ENCODE measurements around the gene IFNA17. TPM values are rescaled to one million over a fixed set of nuclear protein-coding genes. Genes with fewer than 3 reads are reported as not detected.
"Not testable (repeated sequence)": the region's sequence is repeated elsewhere in the genome, so short reads cannot be mapped to it uniquely, and the experiment has no call there.

Gene IFNA17
- total and polyA plus RNA-seq, 2 donors (not counting 3 experiments of a cell fraction or from before 2014, with no cell fraction given) = not detected

DNA sequence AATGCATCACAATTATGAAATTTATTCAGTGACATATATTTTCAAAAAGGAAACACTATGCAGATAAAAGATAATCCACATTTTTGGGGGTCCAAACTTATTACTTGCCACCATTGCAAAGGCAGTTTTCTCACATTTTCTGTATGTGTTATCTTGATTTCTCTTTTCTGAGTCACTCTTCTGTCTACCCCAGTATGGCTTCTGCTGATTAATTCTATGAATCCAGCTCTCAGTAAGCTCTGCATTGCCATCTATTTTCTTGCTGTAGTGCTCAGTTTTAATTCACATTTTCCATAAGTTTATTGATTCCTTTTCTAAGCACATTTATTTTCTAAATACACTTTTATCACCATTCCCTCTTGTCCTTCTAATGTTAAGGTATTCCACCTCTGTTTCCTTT is 22.8 kb downstream of the IFNA17 start:
- ChIA-PET POLR2A (no interaction called here), CTCF (no interaction called here)
- Histone ChIP-seq H3K36me3 (ENCODE audit: control insufficient read depth in 2 of 2, extremely low read depth in 1 of 2, insufficient read depth in 2 of 2, low read length in 2 of 2) (no peaks in the 10 kb centered on the region), H3K4me3 (replicated peaks in 1 of 3; ENCODE audit: insufficient read depth in 1 of 3, low read depth in 1 of 3, low read length in 3 of 3) (no peak overlapping the region), H3K4me1 (ENCODE audit: control insufficient read depth, extremely low read depth, insufficient read depth, low read length) (no peaks in the 10 kb centered on the region), H4K20me1 (replicated peaks; ENCODE audit: control insufficient read depth, extremely low read depth, insufficient read depth, low read length) (no peaks in the 10 kb centered on the region), H3K9me1 (replicated peaks; ENCODE audit: control insufficient read depth, extremely low read depth, insufficient read depth, low read length) (no peaks in the 10 kb centered on the region), H3K27ac (ENCODE audit: insufficient read depth, low read depth, low read length) (no peak overlapping the region), H3K9ac (replicated peaks; ENCODE audit: extremely low read depth, insufficient read depth, low read length) (no peak overlapping the region), H3K79me2 (ENCODE audit: control insufficient read depth, insufficient read depth, low read length) (no peaks in the 10 kb centered on the region), H3K9me3 (replicated peaks; ENCODE audit: control insufficient read depth, insufficient read depth, low read length) (no peaks in the 10 kb centered on the region), H3K4me2 (ENCODE audit: insufficient read depth, low read length) (no peak overlapping the region), H2AFZ (ENCODE audit: low read depth, low read length) (no peak overlapping the region), H3K27me3 (ENCODE audit: control insufficient read depth in 2 of 2, insufficient read depth in 2 of 2, low read length in 2 of 2) (peaks cover 2 to 9% of the 10 kb centered on the region in 2 experiments)
- intact Hi-C loops (cut with micrococcal nuclease) = no loop called here
- TF ChIP-seq FOS (IDR thresholded peaks at IDR 0.05; ENCODE audit: borderline replicate concordance, insufficient read depth, low read length) (no peak), EZH2 (IDR thresholded peaks at IDR 0.05; ENCODE audit: borderline replicate concordance, low read depth, low read length, severe bottlenecking) (no peak)
- DNase-seq (ENCODE audit: low read depth, low spot score) (no peak), FAIRE-seq (no peak)
- BruUV-seq (replicated peaks) = no TSS peak
- dilution Hi-C loops (cut with MboI; ENCODE audit: extremely low pct_ligation_motif_present, low sequenced_read_pairs) = no loop called here

DNA sequence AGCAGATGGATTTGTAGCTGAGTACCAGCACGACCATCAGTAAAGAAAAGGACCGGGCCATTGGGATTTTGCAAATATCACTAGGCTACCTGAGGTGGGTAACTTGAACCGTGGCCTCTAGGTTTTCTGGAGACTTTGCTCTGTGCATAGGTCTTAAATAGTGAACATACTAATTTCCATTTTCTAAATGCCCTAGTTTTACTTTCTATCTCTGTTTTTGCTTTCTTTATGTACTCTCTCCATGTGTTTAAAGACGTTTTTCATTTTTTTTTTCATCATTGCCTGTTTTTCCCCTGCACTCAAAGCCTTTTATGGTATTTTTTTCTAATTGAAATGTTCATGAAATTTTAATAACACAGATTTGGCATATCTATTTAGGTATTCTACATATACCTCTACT is 25.9 kb downstream of the IFNA17 start, which contains the start of gene IFNA7:
IFNA7 (minus strand) TSS at position 101 of the 400 bp plus-strand sequence; CDS start at position 61, 40 bp downstream.
- H3K79me2 ChIP-seq (ENCODE audit: control insufficient read depth, insufficient read depth, low read length); H3K4me2 ChIP-seq (ENCODE audit: insufficient read depth, low read length); POLR2A ChIA-PET; H3K36me3 ChIP-seq (ENCODE audit: control insufficient read depth in 2 of 2, extremely low read depth in 1 of 2, insufficient read depth in 2 of 2, low read length in 2 of 2); H3K4me1 ChIP-seq (ENCODE audit: control insufficient read depth, extremely low read depth, insufficient read depth, low read length); dilution Hi-C loops (cut with MboI; ENCODE audit: extremely low pct_ligation_motif_present, low sequenced_read_pairs); H4K20me1 ChIP-seq (replicated peaks; ENCODE audit: control insufficient read depth, extremely low read depth, insufficient read depth, low read length); DNase-seq (ENCODE audit: low read depth, low spot score); H3K27ac ChIP-seq (ENCODE audit: insufficient read depth, low read depth, low read length); intact Hi-C loops (cut with micrococcal nuclease); H3K9me1 ChIP-seq (replicated peaks; ENCODE audit: control insufficient read depth, extremely low read depth, insufficient read depth, low read length); H3K4me3 ChIP-seq (replicated peaks in 1 of 3; ENCODE audit: insufficient read depth in 1 of 3, low read depth in 1 of 3, low read length in 3 of 3); H3K9me3 ChIP-seq (replicated peaks; ENCODE audit: control insufficient read depth, insufficient read depth, low read length); H3K27me3 ChIP-seq (ENCODE audit: control insufficient read depth in 2 of 2, insufficient read depth in 2 of 2, low read length in 2 of 2); FAIRE-seq; H3K9ac ChIP-seq (replicated peaks; ENCODE audit: extremely low read depth, insufficient read depth, low read length); BruUV-seq (replicated peaks); H2AFZ ChIP-seq (ENCODE audit: low read depth, low read length): not testable (repeated sequence)
- CTCF ChIA-PET = interaction anchor here (1.0 kb wide), 1 partner anchor 194 kb away, joined by 3 read pairs; no protein-coding TSS in a partner anchor
